SK-N-MC (cell line): ENCODE results near the gene APOOL.

Experiments used
- EZH2 ChIP-seq: fragments of 200-600 bp; sonication (generic); IDR thresholded peaks from one replicate; pipeline ENCODE4 v1.6.1; 2017; ENCODE audit warnings: antibody characterized with exemption
- FOXP2 ChIP-seq: optimal IDR thresholded peaks from 2 replicates; pipeline ENCODE3; 2011; ENCODE audit warnings: mild to moderate bottlenecking, moderate library complexity; ENCODE audit not compliant: insufficient read depth; ENCODE audit errors: extremely low read length, control extremely low read depth
- POLR2AphosphoS5 ChIP-seq: IDR thresholded peaks from 2 replicates; pipeline ENCODE4 v1.6.1; 2012; ENCODE audit warnings: mild to moderate bottlenecking, low read depth, low read length, borderline replicate concordance

- TF ChIP-seq EZH2 = no peak
- no peak for TF ChIP-seq POLR2AphosphoS5
- no peak for TF ChIP-seq FOXP2
These were observed 47.4 kb upstream of the APOOL start for GRCh38 chrX:84956304-84956703.
